Activated CD4-positive, alpha-beta T cell treated with anti-CD3 and anti-CD28 coated beads, Interleukin-2, amount 10 ng/mL, durations not matched to agents 24 days and 14 days (primary cell): Measurements from ENCODE around the gene DNAJC15. TPM values are rescaled to one million over a fixed set of nuclear protein-coding genes. Genes with fewer than 3 reads are reported as not detected.

Source experiments
- DNase-seq: peaks from one replicate; pipeline ENCODE4 v3.0.0; 2022
- H3K27ac Mint-ChIP-seq: one replicate; pipeline ENCODE4 v1.8.0; 2022; ENCODE audit warnings: mild to moderate bottlenecking, mixed read lengths
- H3K27me3 Mint-ChIP-seq: one replicate; pipeline ENCODE4 v1.8.0; 2022; ENCODE audit warnings: mixed read lengths
- H3K36me3 Mint-ChIP-seq: one replicate; pipeline ENCODE4 v1.8.0; 2022; ENCODE audit warnings: low read depth, mild to moderate bottlenecking, mixed read lengths
- H3K4me1 Mint-ChIP-seq: one replicate; pipeline ENCODE4 v1.8.0; 2021; ENCODE audit warnings: mixed read lengths
- H3K4me3 Mint-ChIP-seq: one replicate; pipeline ENCODE4 v1.8.0; 2022; ENCODE audit warnings: mild to moderate bottlenecking, moderate library complexity, mixed read lengths
- H3K9me3 Mint-ChIP-seq: one replicate; pipeline ENCODE4 v1.8.0; 2021; ENCODE audit warnings: mixed read lengths
- intact Hi-C: fragments of 100-400 bp; cut with micrococcal nuclease; formaldehyde crosslinking; loops from one replicate; pipeline ENCODE4 v1.15.1; 2023
- total RNA-seq: library from RNA; stranded (reverse); gene quantifications from 2 replicates; pipeline ENCODE4 v1.2.3, GENCODE V29; 2022

The DNAJC15 gene
- total RNA-seq, 1 donor from 2014 or later = 16.6 TPM

DNA sequence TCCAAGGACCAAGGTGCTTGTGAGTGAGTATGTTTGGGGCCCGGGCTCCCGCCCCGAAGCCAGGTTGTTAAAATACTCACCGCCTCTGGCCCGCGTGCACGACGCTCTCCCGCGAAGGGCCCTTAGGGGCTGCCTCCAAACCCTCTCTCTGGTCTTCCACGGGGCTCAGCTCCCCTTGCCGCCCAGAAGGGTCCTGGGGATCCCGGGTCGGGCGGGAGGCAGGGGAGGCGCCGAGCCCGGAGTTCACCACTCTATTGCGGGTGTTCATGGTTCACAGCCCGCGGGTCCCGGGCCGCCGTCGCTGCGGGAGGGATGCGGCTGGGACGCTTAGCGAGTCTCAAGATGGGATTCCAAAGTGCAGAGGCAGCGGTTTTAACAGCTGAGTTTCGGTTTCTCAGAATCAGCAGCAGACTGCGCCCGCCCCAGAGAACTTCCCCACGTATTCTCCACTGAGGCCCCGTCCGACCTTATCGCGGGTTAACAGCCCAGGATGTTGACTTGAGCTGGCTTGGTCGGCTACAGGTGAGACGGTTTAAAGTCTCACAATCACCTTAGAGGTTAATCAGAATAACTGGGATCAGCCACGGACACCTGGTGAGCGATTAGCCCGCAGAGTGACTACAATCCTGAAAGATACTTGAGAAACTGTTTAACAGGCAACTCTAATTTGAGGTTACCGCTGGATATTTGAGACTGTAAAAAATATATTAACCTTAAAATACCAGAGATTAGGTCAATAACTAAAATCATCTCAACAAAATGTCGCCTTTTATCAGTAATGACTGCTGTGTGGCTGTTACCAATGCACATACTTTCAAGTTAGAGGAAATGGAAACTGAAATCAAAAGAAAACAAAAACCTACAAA is 31.3 kb upstream of the DNAJC15 start, which contains the start of gene EPSTI1:
TSS of gene EPSTI1 (minus strand) at position 344 of the 866 bp plus-strand sequence. CDS start at position 268, 76 bp downstream.
- peaks cover 61% of the 10 kb centered on the region for H3K4me1 Mint-ChIP-seq
- DNase-seq = peak; percentile 95
- peaks cover 7% of the 10 kb centered on the region for H3K9me3 Mint-ChIP-seq
- peaks cover 8% of the 10 kb centered on the region for H3K36me3 Mint-ChIP-seq
- no peaks in the 10 kb centered on the region for H3K27me3 Mint-ChIP-seq
- intact Hi-C loops = loop anchor here (1.0 to 5.0 kb wide), 7 partner anchors 9 to 1680 kb away; partner anchors contain the start of genes DNAJC15 and NAA16
- peak within 1 kb of the TSS; percentile 99 for H3K27ac Mint-ChIP-seq
- H3K4me3 Mint-ChIP-seq = peak within 1 kb of the TSS; percentile 99

DNA sequence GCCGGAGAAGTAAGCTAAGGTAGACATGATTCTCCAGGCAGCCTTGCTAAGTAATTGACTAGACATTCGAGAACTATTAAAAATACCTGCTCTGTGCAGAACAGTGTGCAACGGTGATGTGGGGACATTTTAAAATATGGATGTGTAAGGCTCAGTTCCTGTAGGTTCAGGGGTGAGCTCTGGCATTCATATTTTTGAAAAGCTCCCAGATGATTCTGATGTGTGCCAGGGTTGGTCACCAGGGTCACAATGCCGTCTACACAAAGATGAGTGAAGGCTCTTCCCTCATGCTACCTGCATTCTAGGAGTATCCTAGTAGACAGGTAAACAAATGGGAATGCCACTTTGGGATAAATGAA is 30.6 kb upstream of the DNAJC15 start:
- Mint-ChIP-seq H3K27me3 (no peaks in the 10 kb centered on the region), H3K27ac (peak overlapping the region; percentile 99), H3K4me1 (peaks cover 61% of the 10 kb centered on the region), H3K36me3 (peaks cover 4% of the 10 kb centered on the region), H3K9me3 (peaks cover 7% of the 10 kb centered on the region), H3K4me3 (peak overlapping the region; percentile 99)
- intact Hi-C loops = loop anchor here (1.0 to 5.0 kb wide), 4 partner anchors 31 to 1680 kb away; partner anchors contain the start of genes DNAJC15 and NAA16
- peak; percentile 78 for DNase-seq

- peaks cover 55% of the 10 kb centered on the region for H3K4me1 Mint-ChIP-seq
- no peak for DNase-seq
- no peaks in the 10 kb centered on the region for H3K27me3 Mint-ChIP-seq
- H3K4me3 Mint-ChIP-seq = no peak overlapping the region
- H3K9me3 Mint-ChIP-seq = peaks cover 7% of the 10 kb centered on the region
- intact Hi-C loops = loop anchor here (5.0 kb wide), 2 partner anchors 603 to 1683 kb away; partner anchors contain the start of gene NAA16
- H3K36me3 Mint-ChIP-seq = peaks cover 2% of the 10 kb centered on the region
- peak overlapping the region; percentile 16 for H3K27ac Mint-ChIP-seq
Observed at GRCh38 chr13:42994878-42995277, 28.5 kb upstream of the DNAJC15 start.

DNA sequence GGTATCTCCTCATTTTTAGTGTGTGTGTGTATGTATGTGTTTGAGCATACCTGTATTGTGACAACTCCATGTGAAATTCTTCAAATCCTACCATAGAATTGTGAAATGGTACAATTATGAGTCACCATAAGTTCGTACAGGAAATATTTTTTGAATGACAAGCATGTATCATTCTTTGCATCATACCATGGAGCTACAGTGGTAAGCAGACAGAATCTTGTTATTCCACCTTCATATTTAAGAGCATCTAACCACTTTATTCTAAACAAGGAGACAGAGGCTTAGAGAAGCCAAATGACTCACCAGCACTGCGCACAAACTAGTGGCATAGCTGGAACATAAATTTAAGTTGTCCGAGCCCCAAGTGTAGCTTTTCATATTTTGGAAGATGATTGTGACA is 26.8 kb upstream of the DNAJC15 start:
- H3K36me3 Mint-ChIP-seq = peaks cover 2% of the 10 kb centered on the region
- DNase-seq = peak; percentile 62
- no peak overlapping the region for H3K4me3 Mint-ChIP-seq
- H3K9me3 Mint-ChIP-seq = peaks cover 7% of the 10 kb centered on the region
- H3K27me3 Mint-ChIP-seq = no peaks in the 10 kb centered on the region
- intact Hi-C loops = loop anchor here (2.0 kb wide), 2 partner anchors 48 to 58 kb away; no protein-coding TSS in a partner anchor
- peak overlapping the region; percentile 78 for H3K27ac Mint-ChIP-seq
- H3K4me1 Mint-ChIP-seq = peaks cover 48% of the 10 kb centered on the region

GRCh38 chr13:42997381-42997780 is 26.0 kb upstream of the DNAJC15 start:
- Mint-ChIP-seq H3K4me1 (peaks cover 47% of the 10 kb centered on the region), H3K9me3 (peaks cover 8% of the 10 kb centered on the region), H3K27me3 (no peaks in the 10 kb centered on the region), H3K36me3 (peaks cover 2% of the 10 kb centered on the region), H3K4me3 (no peak overlapping the region), H3K27ac (peak overlapping the region; percentile 78)
- intact Hi-C loops = loop anchor here (2.0 kb wide), 2 partner anchors 47 to 57 kb away; no protein-coding TSS in a partner anchor
- DNase-seq = no peak

DNA sequence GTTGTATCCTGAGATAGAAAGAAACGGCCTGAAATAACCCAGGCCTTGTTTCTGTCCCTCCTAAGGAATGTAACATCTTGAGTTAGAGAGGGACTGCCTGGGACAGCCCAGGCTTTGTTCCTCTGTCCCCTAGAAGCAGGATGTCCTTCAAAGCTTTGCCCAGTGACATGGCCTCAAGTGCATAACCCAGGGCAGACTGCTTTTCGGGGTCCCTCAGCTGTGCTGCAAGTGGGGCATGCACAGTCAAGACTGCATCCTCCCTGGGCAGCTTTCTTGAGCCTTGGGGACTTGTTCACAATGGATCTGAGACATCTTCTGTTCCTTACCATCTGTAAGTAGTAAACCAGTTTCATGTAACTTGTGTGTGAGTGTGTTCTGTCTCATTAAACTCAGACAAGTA is 23.9 kb upstream of the DNAJC15 start:
- no peaks in the 10 kb centered on the region for H3K36me3 Mint-ChIP-seq
- H3K27ac Mint-ChIP-seq = no peak overlapping the region
- peak; percentile 56 for DNase-seq
- H3K4me3 Mint-ChIP-seq = no peak overlapping the region
- H3K4me1 Mint-ChIP-seq = peaks cover 27% of the 10 kb centered on the region
- intact Hi-C loops = no loop called here
- H3K27me3 Mint-ChIP-seq = no peaks in the 10 kb centered on the region
- peaks cover 10% of the 10 kb centered on the region for H3K9me3 Mint-ChIP-seq

DNA sequence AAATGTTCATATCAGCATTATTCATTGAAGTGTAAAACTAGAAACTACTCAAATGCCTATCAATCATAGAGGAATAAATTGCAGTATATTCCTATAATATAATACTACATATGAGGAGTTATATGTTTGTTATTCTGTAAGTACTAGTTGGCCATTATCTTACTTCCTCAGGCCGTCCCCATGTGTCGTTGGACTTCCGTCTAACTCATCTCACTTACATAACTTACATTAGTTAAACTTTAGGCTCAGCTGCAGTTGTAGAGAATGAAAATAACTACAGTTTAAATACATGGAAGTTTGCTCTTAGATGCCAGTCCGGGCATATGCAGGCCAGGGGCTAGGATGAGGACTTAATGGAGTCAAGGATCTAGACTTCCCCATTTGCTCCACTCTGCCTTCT is 22.7 kb upstream of the DNAJC15 start:
- H3K4me1 Mint-ChIP-seq = peaks cover 24% of the 10 kb centered on the region

GRCh38 chr13:43002021-43002420 is 21.4 kb upstream of the DNAJC15 start:
- Mint-ChIP-seq H3K27me3 (peaks cover 7% of the 10 kb centered on the region), H3K4me3 (no peak overlapping the region), H3K36me3 (no peaks in the 10 kb centered on the region), H3K4me1 (peaks cover 13% of the 10 kb centered on the region), H3K9me3 (peaks cover 7% of the 10 kb centered on the region), H3K27ac (no peak overlapping the region)
- intact Hi-C loops = no loop called here
- DNase-seq = no peak

More for the DNA sequence above, 22.7 kb upstream of the DNAJC15 start:
- DNase-seq = no peak
- no peak overlapping the region for H3K4me3 Mint-ChIP-seq
- peaks cover 7% of the 10 kb centered on the region for H3K9me3 Mint-ChIP-seq
- no peak overlapping the region for H3K27ac Mint-ChIP-seq
- no peaks in the 10 kb centered on the region for H3K27me3 Mint-ChIP-seq
- intact Hi-C loops = no loop called here
- H3K36me3 Mint-ChIP-seq = no peaks in the 10 kb centered on the region

DNA sequence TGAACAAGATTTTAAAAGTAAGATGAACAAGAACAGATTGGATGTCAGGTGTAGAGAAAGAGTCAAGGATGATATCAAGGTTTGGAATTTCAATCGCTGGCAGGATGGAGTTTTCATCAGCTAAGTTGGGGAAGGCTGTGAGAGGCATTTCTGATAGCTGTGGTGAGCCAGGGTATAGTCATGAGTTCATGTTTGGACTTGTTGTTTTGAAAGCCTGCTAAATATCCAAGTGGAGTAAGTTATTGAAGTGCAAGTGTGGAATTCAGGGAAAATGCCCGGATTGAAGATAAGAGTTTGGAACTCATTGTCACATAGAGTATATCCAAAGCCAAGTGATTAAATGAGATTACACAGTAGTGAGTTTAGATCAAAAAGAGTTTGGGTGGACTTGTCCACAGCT is 20.4 kb upstream of the DNAJC15 start:
- intact Hi-C loops = no loop called here
- peaks cover 10% of the 10 kb centered on the region for H3K27me3 Mint-ChIP-seq
- H3K4me1 Mint-ChIP-seq = peaks cover 6% of the 10 kb centered on the region
- no peak overlapping the region for H3K27ac Mint-ChIP-seq
- H3K9me3 Mint-ChIP-seq = peaks cover 7% of the 10 kb centered on the region
- no peaks in the 10 kb centered on the region for H3K36me3 Mint-ChIP-seq
- H3K4me3 Mint-ChIP-seq = no peak overlapping the region
- no peak for DNase-seq

GRCh38 chr13:43003729-43004128 is 19.7 kb upstream of the DNAJC15 start:
- Mint-ChIP-seq H3K4me3 (no peak overlapping the region), H3K27me3 (peaks cover 13% of the 10 kb centered on the region), H3K4me1 (peaks cover 6% of the 10 kb centered on the region), H3K36me3 (no peaks in the 10 kb centered on the region), H3K27ac (no peak overlapping the region), H3K9me3 (peaks cover 7% of the 10 kb centered on the region)
- intact Hi-C loops = no loop called here
- DNase-seq = no peak

- Mint-ChIP-seq H3K27me3 (peaks cover 15% of the 10 kb centered on the region), H3K9me3 (peaks cover 7% of the 10 kb centered on the region), H3K4me3 (no peak overlapping the region), H3K4me1 (peaks cover 6% of the 10 kb centered on the region), H3K36me3 (no peaks in the 10 kb centered on the region), H3K27ac (no peak overlapping the region)
- DNase-seq = no peak
- intact Hi-C loops = no loop called here
Observed at GRCh38 chr13:43005460-43006236, 17.7 kb upstream of the DNAJC15 start.

- intact Hi-C loops = no loop called here
- peaks cover 7% of the 10 kb centered on the region for H3K9me3 Mint-ChIP-seq
- no peaks in the 10 kb centered on the region for H3K36me3 Mint-ChIP-seq
Observed at GRCh38 chr13:43006893-43007631, 16.3 kb upstream of the DNAJC15 start.

DNA sequence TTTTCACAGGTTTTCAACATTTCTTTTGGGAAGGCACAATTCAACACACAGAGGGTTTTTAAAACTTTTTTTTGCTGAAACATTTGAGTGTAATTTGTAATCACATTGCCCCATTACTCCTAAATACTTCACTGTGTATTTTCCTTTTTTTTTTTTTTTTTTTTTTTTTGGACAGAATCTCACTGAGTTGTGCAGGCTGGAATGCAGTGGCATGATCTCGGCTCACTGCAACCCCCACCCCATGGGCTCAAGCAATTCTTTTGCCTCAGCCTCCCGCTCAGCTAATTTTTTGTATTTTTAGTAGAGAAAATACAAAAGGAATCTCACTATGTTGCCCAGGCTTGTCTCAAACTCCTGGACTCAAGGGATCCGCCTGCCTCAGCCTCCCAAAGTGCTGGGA is 14.8 kb upstream of the DNAJC15 start:
- no peaks in the 10 kb centered on the region for H3K9me3 Mint-ChIP-seq
- no peaks in the 10 kb centered on the region for H3K4me1 Mint-ChIP-seq
- intact Hi-C loops = no loop called here
- H3K27me3 Mint-ChIP-seq = peaks cover 15% of the 10 kb centered on the region
- H3K36me3 Mint-ChIP-seq = no peaks in the 10 kb centered on the region
- H3K4me3 Mint-ChIP-seq = no peak overlapping the region
- no peak overlapping the region for H3K27ac Mint-ChIP-seq
- no peak for DNase-seq

More at GRCh38 chr13:43006893-43007631, 16.3 kb upstream of the DNAJC15 start:
- no peak for DNase-seq
- no peak overlapping the region for H3K27ac Mint-ChIP-seq
- H3K4me1 Mint-ChIP-seq = no peaks in the 10 kb centered on the region
- H3K4me3 Mint-ChIP-seq = no peak overlapping the region
- H3K27me3 Mint-ChIP-seq = peaks cover 15% of the 10 kb centered on the region
